Activated naive CD4-positive, alpha-beta T cell treated with anti-CD3 and anti-CD28 coated beads, Interleukin-2, amount 50 U/mL, for 72 hours (primary cell): ENCODE results near the gene DYNLL2. TPM values are rescaled to one million over a fixed set of nuclear protein-coding genes. Genes with fewer than 3 reads are reported as not detected.
"Not testable (repeated sequence)": the region's sequence is repeated elsewhere in the genome, so short reads cannot be mapped to it uniquely, and the experiment has no call there.

Experiments used
- ATAC-seq, 2 donors: fragments of 150-1000 bp; cut with Tn5 transposase; 2 replicates each; pipeline ENCODE4 v1.10.0; 2021; ENCODE audit warnings: mild to moderate bottlenecking in 2 of 2, moderate library complexity in 2 of 2
- DNase-seq, 2 donors: peaks; one replicate each; pipeline ENCODE4 v3.0.0; 2021 to 2022; ENCODE audit warnings: low spot score in 2 of 2
- H3K27ac Mint-ChIP-seq, 2 donors: one replicate each; pipeline ENCODE4 v1.8.0; 2022; ENCODE audit warnings: mild to moderate bottlenecking in 2 of 2, mixed read lengths in 2 of 2
- H3K36me3 Mint-ChIP-seq, 2 donors: one replicate each; pipeline ENCODE4 v1.8.0; 2022; ENCODE audit warnings: mixed read lengths in 2 of 2
- H3K9me3 Mint-ChIP-seq, 2 donors: one replicate each; pipeline ENCODE4 v1.8.0; 2022; ENCODE audit warnings: mixed read lengths in 2 of 2
- total RNA-seq, 2 donors: library from RNA; stranded (reverse); gene quantifications; one replicate each; pipeline ENCODE4 v1.2.3, GENCODE V29; 2022

DYNLL2 gene
- total RNA-seq: 10 to 100 TPM; 24.3 to 25.5 TPM

GRCh38 chr17:58082870-58083490 is at the start of gene DYNLL2:
TSS of gene DYNLL2 (plus strand) at chr17:58083419. CDS start at chr17:58087091, 3,672 bp downstream.
- Mint-ChIP-seq H3K9me3 (no peaks in the 10 kb centered on the region), H3K36me3 (peaks cover 12 to 13% of the 10 kb centered on the region in 2 donors), H3K27ac (peak within 1 kb of the TSS; percentile 62 to 95)
- peak; percentile 82 to 87 for ATAC-seq
- DNase-seq: peak; percentile 81 to 88

- H3K36me3 Mint-ChIP-seq: no peaks in the 10 kb centered on the region
- DNase-seq (no peak), ATAC-seq (no peak)
- H3K9me3 Mint-ChIP-seq: peaks cover 0 to 4% of the 10 kb centered on the region in 2 donors
- no peak overlapping the region for H3K27ac Mint-ChIP-seq
Measured at GRCh38 chr17:58039975-58040374, 43.2 kb upstream of the DYNLL2 start.

- H3K36me3 Mint-ChIP-seq: no peaks in the 10 kb centered on the region
- H3K27ac Mint-ChIP-seq: no peak overlapping the region
Measured at GRCh38 chr17:58040386-58040785, 42.8 kb upstream of the DYNLL2 start.

GRCh38 chr17:58041161-58041560 is 42.1 kb upstream of the DYNLL2 start:
- H3K36me3 Mint-ChIP-seq: no peaks in the 10 kb centered on the region
- H3K9me3 Mint-ChIP-seq: peaks cover 0 to 4% of the 10 kb centered on the region in 2 donors
- no peak overlapping the region for H3K27ac Mint-ChIP-seq
- ATAC-seq (no peak), DNase-seq (no peak)

More at GRCh38 chr17:58040386-58040785, 42.8 kb upstream of the DYNLL2 start:
- ATAC-seq: no peak
- no peak for DNase-seq
- peaks cover 0 to 4% of the 10 kb centered on the region in 2 donors for H3K9me3 Mint-ChIP-seq

GRCh38 chr17:58043221-58044181 is 39.7 kb upstream of the DYNLL2 start:
- DNase-seq: no peak
- Mint-ChIP-seq H3K36me3 (no peaks in the 10 kb centered on the region), H3K9me3 (peaks cover 0 to 4% of the 10 kb centered on the region in 2 donors), H3K27ac (no peak overlapping the region)
- ATAC-seq: no peak

- not testable (repeated sequence) for H3K9me3 Mint-ChIP-seq, H3K27ac Mint-ChIP-seq, ATAC-seq, H3K36me3 Mint-ChIP-seq, DNase-seq
Measured at GRCh38 chr17:58044256-58044655, 39.0 kb upstream of the DYNLL2 start.

GRCh38 chr17:58046239-58047094 is 36.8 kb upstream of the DYNLL2 start:
- no peaks in the 10 kb centered on the region for H3K36me3 Mint-ChIP-seq
- peaks cover 0 to 4% of the 10 kb centered on the region in 2 donors for H3K9me3 Mint-ChIP-seq
- ATAC-seq: no peak
- no peak overlapping the region for H3K27ac Mint-ChIP-seq
- no peak for DNase-seq

GRCh38 chr17:58047376-58048150 is 35.7 kb upstream of the DYNLL2 start:
- DNase-seq (no peak), ATAC-seq (no peak)
- H3K27ac Mint-ChIP-seq: no peak overlapping the region
- peaks cover 0 to 4% of the 10 kb centered on the region in 2 donors for H3K9me3 Mint-ChIP-seq
- H3K36me3 Mint-ChIP-seq: no peaks in the 10 kb centered on the region

- Mint-ChIP-seq H3K27ac (no peak overlapping the region), H3K9me3 (peaks cover 0 to under 1% of the 10 kb centered on the region in 2 donors), H3K36me3 (no peaks in the 10 kb centered on the region)
- ATAC-seq (no peak), DNase-seq (no peak)
Measured at GRCh38 chr17:58049533-58049932, 33.7 kb upstream of the DYNLL2 start.

GRCh38 chr17:58050966-58051365 is 32.3 kb upstream of the DYNLL2 start:
- DNase-seq (no peak), ATAC-seq (no peak)
- Mint-ChIP-seq H3K9me3 (no peaks in the 10 kb centered on the region), H3K27ac (no peak overlapping the region), H3K36me3 (no peaks in the 10 kb centered on the region)

- Mint-ChIP-seq H3K9me3 (no peaks in the 10 kb centered on the region), H3K27ac (no peak overlapping the region), H3K36me3 (no peaks in the 10 kb centered on the region)
- no peak for ATAC-seq
- no peak for DNase-seq
Measured at GRCh38 chr17:58051468-58051867, 31.8 kb upstream of the DYNLL2 start.

- ATAC-seq (no peak), DNase-seq (no peak)
- H3K27ac Mint-ChIP-seq: no peak overlapping the region
- no peaks in the 10 kb centered on the region for H3K36me3 Mint-ChIP-seq
- H3K9me3 Mint-ChIP-seq: no peaks in the 10 kb centered on the region
Measured at GRCh38 chr17:58052407-58052806, 30.8 kb upstream of the DYNLL2 start.

GRCh38 chr17:58052945-58053715 is 30.1 kb upstream of the DYNLL2 start:
- H3K9me3 Mint-ChIP-seq: no peaks in the 10 kb centered on the region
- DNase-seq (no peak), ATAC-seq (peak; percentile 59 to 73)
- peak overlapping the region in 1 of 2 donors; percentile 14 for H3K27ac Mint-ChIP-seq
- no peaks in the 10 kb centered on the region for H3K36me3 Mint-ChIP-seq

GRCh38 chr17:58054641-58055040 is 28.6 kb upstream of the DYNLL2 start:
- Mint-ChIP-seq H3K27ac (peak overlapping the region in 1 of 2 donors; percentile 24), H3K36me3 (no peaks in the 10 kb centered on the region), H3K9me3 (no peaks in the 10 kb centered on the region)
- DNase-seq (no peak), ATAC-seq (no peak)

GRCh38 chr17:58056476-58056875 is 26.7 kb upstream of the DYNLL2 start:
- H3K9me3 Mint-ChIP-seq: no peaks in the 10 kb centered on the region
- DNase-seq: no peak
- no peak overlapping the region for H3K27ac Mint-ChIP-seq
- no peaks in the 10 kb centered on the region for H3K36me3 Mint-ChIP-seq
- no peak for ATAC-seq
